Right lobe of liver (tissue), 6 donors: ENCODE results near the gene FAM227B. TPM values are rescaled to one million over a fixed set of nuclear protein-coding genes. Genes with fewer than 3 reads are reported as not detected.
A peak's percentile ranks its signal among the peaks of the same experiment; 100 is the strongest.

Experiments
- ATAC-seq, 4 donors: fragments of 200-7000 bp; cut with Tn5 transposase; one replicate each; pipeline ENCODE4 v1.9.1; 2020; ENCODE audit warnings: mild to moderate bottlenecking in 4 of 4, moderate library complexity in 4 of 4
- DNase-seq, 3 donors: peaks; one replicate each; pipeline ENCODE4 v3.0.0-alpha.2; 2020
- H3K27ac ChIP-seq, 3 donors: fragments of 200-600 bp; one replicate each; pipeline ENCODE4 v1.8.0; 2022
- H3K27me3 ChIP-seq, 2 donors: fragments of 200-600 bp; one replicate each; pipeline ENCODE4 v1.8.0; 2022
- H3K36me3 ChIP-seq, 4 donors: fragments of 200-600 bp; sonication (generic) in 1 of 4; one replicate each; pipeline versions ENCODE4 v1.5.1 to v1.8.0; 2017 to 2022; ENCODE audit warnings: control low read depth in 1 of 4
- H3K4me1 ChIP-seq, 4 donors: fragments of 200-600 bp; sonication (generic) in 1 of 4; one replicate each; pipeline versions ENCODE4 v1.5.1 to v1.8.0; 2017 to 2022; ENCODE audit warnings: control low read depth in 1 of 4
- H3K4me3 ChIP-seq, 3 donors: fragments of 200-600 bp; one replicate each; pipeline ENCODE4 v1.8.0; 2022
- H3K9me3 ChIP-seq, 4 donors: fragments of 200-600 bp; sonication (generic) in 1 of 4; one replicate each; pipeline versions ENCODE4 v1.5.1 to v1.8.0; 2017 to 2022; ENCODE audit warnings: control low read depth in 1 of 4
- POLR2A ChIP-seq: fragments of 450-650 bp; IDR thresholded peaks from one replicate; pipeline ENCODE4 v1.6.1; 2017; ENCODE audit warnings: antibody characterized with exemption, mild to moderate bottlenecking
- WGBS: methylation state at CpG from one replicate; pipeline ENCODE4 v1.1.6; 2018; ENCODE audit warnings: low coverage, low lambda C conversion rate; ENCODE audit not compliant: insufficient coverage; ENCODE audit errors: missing lambda C conversion rate; 5-methylcytosine and 5-hydroxymethylcytosine counted together
- intact Hi-C, 2 donors: fragments of 100-400 bp; cut with DNase I; formaldehyde crosslinking; loops; one replicate each; pipeline versions ENCODE4 v1.11.2 to v1.14.1; 2022
- total RNA-seq, 6 experiments: library from RNA; depleted of rRNA in 2 of 6; stranded (reverse); fragments of >200 nt in 2 of 6; fragmentation: NEBNext Ultra II Directional in 3 of 6; extraction: Animal tissue kit (Norgen Biotek cat#: 25700) in 3 of 6; gene quantifications; one replicate each; pipeline versions ENCODE4 v1.1.0 to v1.2.4, GENCODE V29; 2016 to 2023
- TF ChIP-seq, protein P1 (sequence below), 4 donors: fragments of 200-600 bp in 3 of 4; fragments of 450-650 bp in 1 of 4; IDR thresholded peaks; one replicate each; pipeline versions ENCODE4 v1.5.1 to v1.8.0; 2016 to 2022; ENCODE audit warnings: antibody characterized with exemption in 4 of 4, mild to moderate bottlenecking in 2 of 4
- donor health status: DM: no; HTN: yes; CAD: no.
- donor health status: DM: no; HTN: no; CAD: no.
- donor health status: DM: no; HTN: no; CAD: no.
- donor health status: DM: no; HTN: yes; CAD: no.
- donor health status: DM: no; HTN: yes; CAD: no.

Gene FAM227B
- total RNA-seq, 6 experiments from 2014 or later = 1.3 to 3.2 (median 2.0) TPM

DNA sequence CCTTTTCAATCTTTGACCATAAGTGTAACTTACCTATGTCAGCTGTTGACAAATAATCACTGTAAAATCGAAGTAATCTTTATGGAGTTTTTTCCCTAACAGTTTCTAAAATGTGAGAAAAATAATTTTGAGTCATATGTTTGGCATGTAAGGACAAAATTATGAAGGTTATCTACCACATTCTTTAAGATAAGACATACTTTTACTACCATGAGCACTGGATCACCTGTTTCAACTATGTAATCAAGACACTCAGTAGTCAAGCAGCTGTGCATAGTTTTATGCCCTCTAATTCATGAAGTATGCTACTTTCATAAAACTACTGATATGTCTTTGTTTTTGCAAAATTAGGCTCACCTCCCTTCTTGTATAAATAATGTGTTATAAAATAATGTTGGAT lies 185.4 kb downstream of the FAM227B start:
- no peaks in the 10 kb centered on the region for H3K27me3 ChIP-seq
- 44% methylated on average over 1 of the region's 1 CpG for WGBS
- no peaks in the 10 kb centered on the region for H3K9me3 ChIP-seq
- no peaks in the 10 kb centered on the region for H3K4me1 ChIP-seq
- H3K27ac ChIP-seq = no peak overlapping the region
- no peaks in the 10 kb centered on the region for H3K36me3 ChIP-seq
- no peak for DNase-seq
- intact Hi-C loops = no loop called here
- TF ChIP-seq, protein P1, sequence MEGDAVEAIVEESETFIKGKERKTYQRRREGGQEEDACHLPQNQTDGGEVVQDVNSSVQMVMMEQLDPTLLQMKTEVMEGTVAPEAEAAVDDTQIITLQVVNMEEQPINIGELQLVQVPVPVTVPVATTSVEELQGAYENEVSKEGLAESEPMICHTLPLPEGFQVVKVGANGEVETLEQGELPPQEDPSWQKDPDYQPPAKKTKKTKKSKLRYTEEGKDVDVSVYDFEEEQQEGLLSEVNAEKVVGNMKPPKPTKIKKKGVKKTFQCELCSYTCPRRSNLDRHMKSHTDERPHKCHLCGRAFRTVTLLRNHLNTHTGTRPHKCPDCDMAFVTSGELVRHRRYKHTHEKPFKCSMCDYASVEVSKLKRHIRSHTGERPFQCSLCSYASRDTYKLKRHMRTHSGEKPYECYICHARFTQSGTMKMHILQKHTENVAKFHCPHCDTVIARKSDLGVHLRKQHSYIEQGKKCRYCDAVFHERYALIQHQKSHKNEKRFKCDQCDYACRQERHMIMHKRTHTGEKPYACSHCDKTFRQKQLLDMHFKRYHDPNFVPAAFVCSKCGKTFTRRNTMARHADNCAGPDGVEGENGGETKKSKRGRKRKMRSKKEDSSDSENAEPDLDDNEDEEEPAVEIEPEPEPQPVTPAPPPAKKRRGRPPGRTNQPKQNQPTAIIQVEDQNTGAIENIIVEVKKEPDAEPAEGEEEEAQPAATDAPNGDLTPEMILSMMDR (IDR thresholded peaks at IDR 0.05) = no peak
- TF ChIP-seq POLR2A = no peak
- H3K4me3 ChIP-seq = no peak overlapping the region
- ATAC-seq = no peak

DNA sequence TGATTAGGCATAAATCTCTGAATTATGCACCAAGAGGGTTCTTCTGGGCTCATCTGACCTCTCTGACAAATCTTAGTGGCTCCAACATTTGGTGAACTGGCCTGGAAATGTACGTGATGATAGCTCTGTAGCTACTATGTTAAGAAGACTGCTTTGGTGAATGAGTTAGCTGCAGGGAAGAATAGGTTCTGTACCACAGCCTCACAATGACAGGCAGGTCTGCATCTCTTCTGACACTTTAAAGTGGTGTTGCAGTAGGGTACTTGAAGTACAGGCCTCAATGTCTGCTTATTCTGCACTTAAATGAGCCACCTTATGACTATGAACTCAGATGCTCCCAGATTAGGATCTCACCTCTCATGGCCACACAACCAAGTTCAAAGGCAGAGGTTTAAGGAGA lies 190.6 kb downstream of the FAM227B start:
- no peak for DNase-seq
- no peak overlapping the region for H3K27ac ChIP-seq
- no peaks in the 10 kb centered on the region for H3K36me3 ChIP-seq
- peaks cover 0 to 9% (median 2%) of the 10 kb centered on the region in 4 donors for H3K4me1 ChIP-seq
- intact Hi-C loops = no loop called here
- H3K9me3 ChIP-seq = no peaks in the 10 kb centered on the region
- 60% methylated on average over 1 of the region's 1 CpG for WGBS
- no peak for ATAC-seq
- no peak overlapping the region for H3K4me3 ChIP-seq
- no peaks in the 10 kb centered on the region for H3K27me3 ChIP-seq
- TF ChIP-seq, protein P1 (IDR thresholded peaks at IDR 0.05) = no peak

DNA sequence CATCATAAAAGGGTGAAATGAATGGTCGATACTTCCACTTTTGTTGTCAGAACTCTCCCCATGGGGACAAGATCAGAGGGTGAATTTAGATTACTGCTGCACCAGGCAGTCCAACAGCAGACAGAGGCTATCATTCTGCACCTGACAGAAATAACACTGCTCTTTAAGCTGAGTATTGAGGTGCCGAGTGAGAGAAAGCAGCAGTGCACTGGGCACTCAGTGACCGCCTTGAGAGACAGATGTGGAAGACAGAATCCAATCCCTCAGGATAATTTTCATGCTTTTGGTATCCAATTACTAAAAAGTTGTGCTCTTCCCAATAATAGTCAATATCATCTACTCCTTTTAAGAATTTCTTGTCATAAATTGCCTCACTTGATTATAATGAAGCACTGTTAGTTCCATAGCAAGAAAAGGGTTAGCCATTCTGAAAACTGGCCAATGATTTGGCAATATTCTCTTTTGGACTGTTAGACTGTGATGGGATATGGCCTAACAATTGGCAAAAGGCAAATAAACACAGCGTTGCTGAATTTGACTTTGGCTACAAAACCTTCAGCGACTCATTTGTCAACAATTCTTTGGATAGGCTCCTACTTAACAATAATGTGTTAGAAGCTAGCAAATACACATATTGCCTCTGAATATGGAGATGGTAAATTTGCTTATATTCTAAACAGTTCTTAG lies 192.1 kb downstream of the FAM227B start:
- intact Hi-C loops = no loop called here
- TF ChIP-seq, protein P1 (IDR thresholded peaks at IDR 0.05) = no peak
- DNase-seq = peak in 1 of 3 donors; percentile 41
- peak; percentile 95 to 99 (median 98) for ATAC-seq
- H3K4me1 ChIP-seq = peaks cover 0 to 9% (median 2%) of the 10 kb centered on the region in 4 donors
- no peaks in the 10 kb centered on the region for H3K36me3 ChIP-seq
- H3K9me3 ChIP-seq = no peaks in the 10 kb centered on the region
- 51% methylated on average over 5 of the region's 5 CpGs for WGBS
- no peak overlapping the region for H3K27ac ChIP-seq
- no peak overlapping the region for H3K4me3 ChIP-seq
- no peaks in the 10 kb centered on the region for H3K27me3 ChIP-seq

DNA sequence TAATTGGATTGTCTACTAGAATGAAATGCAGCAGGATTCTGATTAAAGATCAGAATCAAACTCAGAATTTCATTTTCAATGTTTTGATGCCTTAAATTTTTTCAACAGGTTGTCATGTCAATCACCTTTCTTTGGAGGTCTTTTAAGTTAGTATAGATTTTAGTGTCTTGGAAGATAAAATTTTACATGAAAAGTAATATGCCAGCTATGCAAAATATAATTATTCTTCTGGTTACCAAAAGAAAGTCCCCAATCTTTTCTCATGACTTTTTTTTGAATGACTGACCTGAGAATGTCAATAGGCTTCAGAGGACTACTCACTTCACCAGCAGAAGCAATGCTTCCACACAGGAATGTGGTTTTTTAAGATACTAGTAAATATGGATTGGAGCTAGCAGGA lies 193.2 kb downstream of the FAM227B start:
- Histone ChIP-seq H3K4me1 (peaks cover 0 to 9% (median 2%) of the 10 kb centered on the region in 4 donors), H3K27ac (no peak overlapping the region), H3K4me3 (no peak overlapping the region), H3K9me3 (no peaks in the 10 kb centered on the region), H3K27me3 (no peaks in the 10 kb centered on the region), H3K36me3 (no peaks in the 10 kb centered on the region)
- DNase-seq (no peak), ATAC-seq (no peak)
- intact Hi-C loops = no loop called here
- TF ChIP-seq, protein P1 (IDR thresholded peaks at IDR 0.05) = no peak
- no peak for TF ChIP-seq POLR2A

DNA sequence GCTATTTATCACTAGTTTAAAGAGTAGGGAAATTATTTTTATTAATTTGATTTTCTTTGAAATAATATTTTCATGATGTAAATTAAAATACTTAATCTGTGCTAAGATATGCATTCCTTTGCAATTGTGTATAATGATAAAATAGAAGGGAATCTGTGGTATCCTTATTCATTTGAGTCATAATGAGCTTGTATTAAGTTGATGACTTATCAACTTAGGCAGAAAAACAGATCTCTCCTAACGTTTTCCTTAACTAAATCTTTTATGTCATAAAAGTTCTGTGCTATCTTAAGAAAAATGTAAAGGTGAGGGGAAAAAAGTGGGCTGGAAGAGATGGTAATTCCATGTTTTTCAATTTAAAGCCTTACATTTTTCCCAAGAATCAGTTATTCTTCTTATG lies 195.7 kb downstream of the FAM227B start:
- ATAC-seq = no peak
- Histone ChIP-seq H3K27me3 (no peaks in the 10 kb centered on the region), H3K4me3 (no peak overlapping the region), H3K9me3 (no peaks in the 10 kb centered on the region), H3K27ac (no peak overlapping the region), H3K36me3 (no peaks in the 10 kb centered on the region), H3K4me1 (peaks cover 0 to 9% (median 2%) of the 10 kb centered on the region in 4 donors)
- 33% methylated on average over 1 of the region's 1 CpG for WGBS
- intact Hi-C loops = no loop called here
- TF ChIP-seq, protein P1 (IDR thresholded peaks at IDR 0.05) = no peak
- no peak for TF ChIP-seq POLR2A
- no peak for DNase-seq
